HG02943 (cell line): Measurements from ENCODE around the gene PLA2G1B.
"Not testable (repeated sequence)": the region's sequence is repeated elsewhere in the genome, so short reads cannot be mapped to it uniquely, and the experiment has no call there.

Source experiments
- ATAC-seq: cut with Tn5 transposase; IDR thresholded peaks from one replicate; pipeline ENCODE4 v1.9.1; 2021; ENCODE audit warnings: mild to moderate bottlenecking, low read depth, moderate library complexity; ENCODE audit not compliant: unreplicated experiment

Gene PLA2G1B

GRCh38 chr12:120359128-120359527 is 31.5 kb upstream of the PLA2G1B start:
- no peak for ATAC-seq

- no peak for ATAC-seq
Measured at GRCh38 chr12:120358412-120359100, 31.0 kb upstream of the PLA2G1B start.

DNA sequence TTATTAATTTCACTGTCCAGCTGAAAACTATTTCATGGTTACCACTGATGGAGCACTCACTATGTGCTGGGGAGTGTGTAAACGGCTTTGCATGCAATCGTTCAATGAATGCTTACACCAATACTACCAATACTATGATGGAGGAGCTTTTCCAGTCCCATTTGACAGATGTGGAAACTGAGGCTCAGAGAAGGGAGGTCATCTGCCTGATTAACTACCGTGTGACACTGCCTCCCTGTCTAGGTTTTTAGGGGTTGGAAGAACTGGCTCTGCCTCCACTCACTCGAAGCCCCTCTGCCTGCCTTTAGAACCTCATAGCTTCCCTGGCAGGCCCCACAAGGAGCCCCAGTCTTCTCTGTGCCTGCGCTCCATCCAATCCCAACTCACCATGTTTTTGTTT is 29.5 kb upstream of the PLA2G1B start:
- no peak for ATAC-seq

- no peak for ATAC-seq
Measured at GRCh38 chr12:120356567-120357030, 29.0 kb upstream of the PLA2G1B start.

DNA sequence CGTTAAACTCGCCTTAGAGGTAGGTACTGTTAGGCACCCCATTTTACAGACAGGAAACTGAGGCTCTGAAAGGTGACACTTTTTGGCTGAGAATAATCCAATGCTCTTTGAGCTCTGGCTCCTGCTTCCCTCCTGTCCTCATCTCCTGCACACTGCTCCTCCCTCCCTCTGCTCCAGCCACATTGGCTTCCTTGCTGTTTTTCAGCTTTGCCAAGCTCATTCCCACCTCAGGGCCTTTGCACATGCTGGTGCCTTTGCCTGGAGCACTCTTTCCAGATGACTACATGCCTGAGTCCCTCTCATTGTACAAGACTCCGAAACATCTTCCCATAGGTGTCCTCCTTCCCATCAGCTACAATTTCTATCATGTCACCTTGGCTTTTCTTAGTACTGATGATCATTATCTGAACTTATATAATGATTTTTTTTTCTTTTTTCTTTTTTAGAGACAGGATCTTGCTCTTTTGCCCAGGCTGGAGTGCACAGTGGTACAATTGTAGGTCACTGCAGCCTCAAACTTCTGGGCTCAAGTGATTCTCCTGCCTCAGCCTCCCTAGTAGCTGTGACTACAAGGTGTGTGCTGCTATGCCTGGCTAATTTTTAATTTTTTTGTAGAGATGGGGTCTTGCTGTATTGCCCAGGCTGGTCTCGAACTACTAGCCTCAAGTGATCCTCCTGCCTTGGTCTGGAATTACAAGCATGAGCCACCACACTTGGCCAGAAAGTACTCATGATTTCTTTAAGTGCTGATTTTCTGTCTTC is 26.2 kb upstream of the PLA2G1B start:
- no peak for ATAC-seq

DNA sequence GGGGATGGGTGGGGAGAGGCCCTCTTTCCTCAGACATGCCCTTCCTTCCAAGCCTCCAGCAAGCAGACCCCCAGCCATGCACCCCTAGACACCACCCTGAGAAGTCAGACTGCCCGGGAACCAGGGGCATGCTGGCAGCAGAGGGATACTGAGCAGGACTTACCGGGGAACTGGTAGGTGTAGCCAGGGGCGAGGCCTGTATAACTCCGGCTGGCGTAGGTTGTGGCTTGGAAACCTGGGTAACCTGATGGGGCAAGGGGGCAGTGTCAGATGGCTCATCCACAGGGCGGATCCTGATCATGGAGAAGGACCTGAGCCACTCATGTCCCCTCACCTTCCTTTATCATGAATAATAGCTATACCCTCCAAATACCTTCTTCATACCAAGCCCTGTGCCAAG is 25.6 kb upstream of the PLA2G1B start:
- ATAC-seq = no peak

- ATAC-seq = no peak
Measured at GRCh38 chr12:120352117-120352516, 24.5 kb upstream of the PLA2G1B start.

GRCh38 chr12:120350576-120351350 is 23.2 kb upstream of the PLA2G1B start:
- no peak for ATAC-seq

DNA sequence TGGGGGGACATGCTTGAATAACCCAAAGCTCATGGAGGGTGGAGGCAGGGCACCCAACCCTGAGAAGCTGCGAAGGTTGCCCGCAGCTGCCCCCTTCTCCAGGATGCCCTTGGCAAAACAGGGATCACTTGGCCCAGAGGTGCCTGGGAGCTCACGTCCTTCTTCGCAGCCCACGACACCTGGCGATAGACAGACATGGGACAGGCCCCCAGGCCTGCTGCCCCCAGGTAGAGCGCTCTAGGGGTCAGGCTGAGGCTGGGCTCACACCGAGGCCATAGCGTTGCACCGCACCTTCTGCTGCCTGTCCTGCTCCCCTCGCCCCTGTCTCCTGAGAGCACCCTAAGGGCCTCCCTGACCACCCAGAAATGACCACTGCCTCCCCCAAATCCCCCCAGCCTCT is 20.2 kb upstream of the PLA2G1B start:
- ATAC-seq = no peak

- ATAC-seq = no peak
Measured at GRCh38 chr12:120346681-120347080, 19.1 kb upstream of the PLA2G1B start.

GRCh38 chr12:120346031-120346430 is 18.5 kb upstream of the PLA2G1B start:
- ATAC-seq = no peak

GRCh38 chr12:120343692-120344091 is 16.1 kb upstream of the PLA2G1B start:
- ATAC-seq = no peak

DNA sequence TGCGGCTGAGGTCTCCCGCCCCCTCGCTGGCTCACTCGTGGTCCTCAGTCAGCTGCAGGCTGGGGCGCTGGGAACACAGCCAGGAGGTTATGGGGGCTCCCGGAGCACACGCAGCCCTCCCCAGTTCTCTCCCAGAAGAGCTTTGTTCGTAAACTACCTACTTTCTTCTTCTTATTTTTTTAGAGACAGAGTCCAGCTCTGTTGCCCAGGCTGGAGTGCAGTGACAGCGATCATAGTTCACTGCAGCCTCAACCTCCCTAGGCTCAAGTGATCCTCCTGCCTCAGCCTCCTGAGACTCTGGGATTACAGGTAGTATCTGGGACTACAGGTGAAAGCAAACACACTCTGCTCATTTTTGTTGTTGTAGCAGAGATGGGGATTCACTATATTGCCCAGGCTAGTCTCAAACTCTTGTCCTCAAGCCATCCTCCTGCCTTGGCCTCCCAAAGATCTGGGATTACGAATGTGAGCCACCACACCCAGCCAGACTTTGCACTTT is 15.5 kb upstream of the PLA2G1B start:
- no peak for ATAC-seq

DNA sequence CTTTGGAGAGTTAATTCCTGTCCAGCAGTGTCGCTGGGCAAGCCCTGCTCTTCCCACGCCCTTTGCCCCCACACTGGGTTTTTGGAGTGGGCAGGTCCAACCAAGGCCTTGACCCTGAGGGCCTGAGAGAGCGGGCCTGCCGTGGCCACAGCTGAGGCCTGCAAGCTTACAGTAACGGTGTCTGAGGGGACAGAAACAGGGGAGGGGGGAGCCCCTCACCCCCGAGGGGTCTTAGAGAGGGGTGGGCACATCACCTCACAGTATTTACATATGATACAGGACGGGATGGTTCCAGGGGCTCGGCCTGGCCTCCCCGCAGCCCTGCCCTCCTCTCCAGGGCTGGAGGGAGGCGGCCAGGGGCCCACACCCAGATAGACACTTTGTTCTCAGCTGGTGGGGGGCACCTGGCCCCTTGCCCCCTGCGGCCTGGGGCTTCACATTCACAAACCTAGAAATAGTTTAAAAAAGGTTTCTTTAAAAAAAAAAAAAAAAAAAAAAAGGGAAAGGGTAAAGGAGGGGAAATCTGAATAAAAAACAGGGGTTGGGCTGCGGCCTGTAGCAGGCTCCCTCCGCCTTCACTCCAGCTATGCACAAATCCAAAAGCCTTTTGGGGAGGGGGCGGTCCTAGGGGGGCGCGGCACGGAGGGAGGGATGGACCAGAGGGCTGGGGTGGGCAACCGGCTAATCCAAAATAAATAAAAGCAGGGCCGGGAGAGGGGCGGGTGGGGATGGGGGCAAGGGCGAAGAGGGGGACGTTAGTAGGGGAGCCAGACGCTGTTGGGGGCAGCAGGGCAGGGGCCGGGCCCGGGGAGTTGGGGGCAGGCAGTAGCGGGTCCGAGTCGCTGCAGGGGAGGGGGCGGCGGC is 14.8 kb upstream of the PLA2G1B start:
- no peak for ATAC-seq

DNA sequence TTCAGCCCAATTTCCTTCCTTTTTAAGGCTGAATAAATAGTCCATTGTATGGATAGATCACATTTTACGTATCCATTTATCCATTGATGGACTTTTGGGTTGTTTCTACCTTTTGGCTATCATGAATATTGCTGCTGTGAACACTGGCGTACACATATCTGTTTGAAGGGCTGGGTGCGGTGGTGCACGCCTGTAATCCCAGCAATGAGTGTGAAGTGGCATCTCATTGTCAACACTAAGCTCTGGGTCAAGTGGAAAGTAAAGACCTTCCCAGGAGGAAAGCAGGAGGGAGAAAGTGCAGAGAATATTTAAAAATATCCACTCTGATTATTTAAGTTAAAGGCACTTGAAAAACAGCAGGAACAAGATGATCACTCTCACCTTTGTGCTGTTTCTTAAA is 11.7 kb upstream of the PLA2G1B start:
- ATAC-seq = no peak

DNA sequence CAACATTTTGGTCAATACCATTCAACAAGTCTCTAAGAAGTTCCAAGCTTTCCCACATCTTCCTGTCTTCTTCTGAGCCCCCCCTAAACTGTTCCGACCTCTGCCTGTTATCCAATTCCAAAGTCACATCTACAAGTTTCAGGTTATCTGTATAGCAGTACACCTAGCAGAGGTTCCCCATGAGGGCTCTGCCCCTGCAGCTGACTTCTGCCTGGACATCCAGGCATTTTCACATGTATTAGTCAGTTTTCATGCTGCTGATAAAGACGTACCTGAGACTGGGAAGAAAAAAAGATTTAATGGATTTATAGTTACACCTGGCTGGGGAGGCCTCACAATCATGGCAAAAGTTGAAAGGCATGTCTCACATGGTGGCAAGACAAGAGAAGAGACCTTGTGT is 10.2 kb upstream of the PLA2G1B start:
- no peak for ATAC-seq

GRCh38 chr12:120336392-120336791 is 8.8 kb upstream of the PLA2G1B start:
- not testable (repeated sequence) for ATAC-seq

- ATAC-seq = not testable (repeated sequence)
Measured at GRCh38 chr12:120335447-120335846, 7.9 kb upstream of the PLA2G1B start.

GRCh38 chr12:120332523-120332922 is 4.9 kb upstream of the PLA2G1B start:
- no peak for ATAC-seq

- ATAC-seq = no peak
Measured at GRCh38 chr12:120332041-120332440, 4.5 kb upstream of the PLA2G1B start.
